HG02884 (cell line): Measurements from ENCODE around the gene POLR2J3.
"Not testable (repeated sequence)": the region's sequence is repeated elsewhere in the genome, so short reads cannot be mapped to it uniquely, and the experiment has no call there.

Source experiments
- ATAC-seq: cut with Tn5 transposase; IDR thresholded peaks from one replicate; pipeline ENCODE4 v1.9.1; 2021; ENCODE audit warnings: mild to moderate bottlenecking, moderate library complexity; ENCODE audit not compliant: unreplicated experiment

POLR2J3 gene

DNA sequence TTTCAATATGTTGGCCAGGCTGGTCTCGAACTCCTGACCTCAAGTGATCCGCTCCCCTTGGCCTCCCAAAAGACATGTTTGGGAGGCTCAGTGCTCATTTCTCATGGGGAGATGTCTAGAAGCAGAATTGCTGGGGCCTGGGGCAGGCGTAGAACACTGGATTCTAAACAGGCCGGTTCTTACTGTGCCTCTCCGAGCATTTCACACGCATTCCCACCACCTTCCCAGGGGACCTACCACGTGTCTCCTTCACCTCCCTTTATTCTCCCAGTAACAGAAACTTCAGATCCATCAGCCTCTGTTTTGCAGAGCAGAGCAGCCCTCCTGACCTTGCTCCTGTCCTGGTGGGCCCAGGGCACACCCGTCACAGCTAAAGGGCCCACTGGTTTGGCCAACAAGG is 45.2 kb downstream of the POLR2J3 start:
- not testable (repeated sequence) for ATAC-seq

DNA sequence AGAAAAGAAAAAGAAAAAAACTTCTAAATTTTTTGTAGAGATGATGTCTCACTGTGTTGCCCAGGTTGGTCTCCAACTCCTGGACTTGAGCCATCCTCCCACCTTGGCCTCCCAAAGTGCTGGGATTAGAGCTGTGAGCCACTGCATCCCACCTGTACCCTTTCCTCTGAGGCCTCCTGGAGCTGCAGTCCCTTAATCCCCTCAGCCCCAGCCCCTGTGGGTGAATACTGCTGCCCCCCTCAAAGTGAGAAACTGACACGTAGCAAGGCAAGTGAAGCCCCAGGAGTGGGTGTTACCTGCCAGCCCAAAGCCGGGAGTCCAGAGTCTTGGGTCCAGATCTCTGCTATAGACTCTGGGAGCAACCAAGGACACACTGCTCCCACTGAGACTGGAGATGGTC is 47.6 kb downstream of the POLR2J3 start:
- ATAC-seq, result not testable (repeated sequence)

DNA sequence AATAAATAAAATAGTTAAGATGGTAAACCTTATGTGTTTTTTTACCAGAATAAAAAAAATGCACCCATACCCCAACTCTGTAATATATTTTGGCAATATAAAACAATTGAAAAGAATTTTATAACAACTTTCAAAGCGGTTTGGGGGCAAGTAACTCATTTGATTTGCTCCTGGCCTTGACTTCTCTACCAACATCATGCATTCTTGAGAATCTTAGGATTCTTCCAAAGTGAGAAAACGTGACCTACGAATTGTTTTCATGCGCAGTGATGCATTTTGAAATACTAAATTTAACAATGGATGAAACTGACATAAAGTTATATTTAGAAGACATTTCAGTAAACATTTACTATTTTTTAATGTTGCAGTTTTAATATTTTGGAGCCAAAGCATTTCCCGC is 51.6 kb downstream of the POLR2J3 start:
- ATAC-seq, result not testable (repeated sequence)

DNA sequence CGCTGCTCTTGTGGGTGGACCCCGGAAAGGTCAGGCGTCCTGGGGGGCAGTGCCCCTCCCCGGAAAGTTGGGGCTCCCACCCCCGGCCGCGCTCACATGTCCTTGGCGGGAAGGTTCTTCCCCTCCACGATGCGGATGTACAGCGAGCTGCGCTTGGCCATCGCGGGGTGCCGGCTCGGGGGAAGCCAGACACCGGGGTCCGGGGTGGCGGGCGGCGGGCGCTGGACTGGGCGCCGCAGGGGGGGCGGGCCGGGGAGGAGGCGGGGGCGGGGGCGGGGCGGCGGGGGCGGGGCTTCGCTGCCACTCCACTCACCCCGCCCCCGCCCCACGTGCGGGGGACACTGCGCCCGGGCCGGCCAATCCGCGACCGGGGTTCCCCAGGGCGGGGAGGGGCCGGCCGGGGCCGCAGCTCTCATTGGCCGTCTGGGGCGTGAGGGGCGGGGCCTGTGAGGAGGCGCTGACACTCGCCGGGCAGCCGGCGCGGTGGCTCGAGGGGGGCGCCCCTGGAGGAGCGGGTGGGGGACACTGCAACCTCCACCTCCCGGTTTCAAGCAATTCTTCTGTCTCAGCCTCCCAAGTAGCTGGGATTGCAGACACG is 54.7 kb downstream of the POLR2J3 start, which contains the start of gene RASA4B:
Gene RASA4B (minus strand): TSS at position 228 of the 598 bp plus-strand sequence. CDS start 67 bp downstream, at position 161.
- peak; percentile 67 for ATAC-seq
